ENCODE results near the gene TFF1.

The TFF1 gene

GRCh38 chr21:42379426-42380215 is 13.3 kb upstream of the TFF1 start:
- no peak for DNase-seq

GRCh38 chr21:42378418-42378817 is 12.1 kb upstream of the TFF1 start:
- no peak for DNase-seq

GRCh38 chr21:42377951-42378340 is 11.6 kb upstream of the TFF1 start:
- no peak for DNase-seq

GRCh38 chr21:42377211-42377950 is 11.0 kb upstream of the TFF1 start:
- DNase-seq, result no peak

- no peak for DNase-seq
Observed at GRCh38 chr21:42376338-42376982, 10.1 kb upstream of the TFF1 start.

- no peak for DNase-seq
Observed at GRCh38 chr21:42375966-42376337, 9.6 kb upstream of the TFF1 start.

- no peak for DNase-seq
Observed at GRCh38 chr21:42375506-42375905, 9.2 kb upstream of the TFF1 start.

GRCh38 chr21:42374864-42375499 is 8.6 kb upstream of the TFF1 start:
- no peak for DNase-seq

- DNase-seq, result no peak
Observed at GRCh38 chr21:42374457-42374856, 8.1 kb upstream of the TFF1 start.

- DNase-seq, result no peak
Observed at GRCh38 chr21:42373908-42374455, 7.6 kb upstream of the TFF1 start.

GRCh38 chr21:42373196-42373907 is 7.0 kb upstream of the TFF1 start:
- no peak for DNase-seq

- DNase-seq, result no peak
Observed at GRCh38 chr21:42370894-42371654, 4.7 kb upstream of the TFF1 start.

- no peak for DNase-seq
Observed at GRCh38 chr21:42369821-42370220, 3.5 kb upstream of the TFF1 start.

- no peak for DNase-seq
Observed at GRCh38 chr21:42367367-42368165, 1.2 kb upstream of the TFF1 start.

GRCh38 chr21:42365770-42366169 is 565 bp downstream of the TFF1 start:
- DNase-seq, result no peak

GRCh38 chr21:42364304-42364865 is 1.9 kb downstream of the TFF1 start:
- DNase-seq, result no peak

GRCh38 chr21:42363312-42363711 is 3.0 kb downstream of the TFF1 start:
- DNase-seq, result no peak

- DNase-seq, result no peak
Observed at GRCh38 chr21:42362700-42363099, 3.6 kb downstream of the TFF1 start.

- no peak for DNase-seq
Observed at GRCh38 chr21:42362198-42362597, 4.1 kb downstream of the TFF1 start.

- no peak for DNase-seq
Observed at GRCh38 chr21:42361286-42361685, 5.0 kb downstream of the TFF1 start.
